GM23338 (cell line): Measurements from ENCODE around the gene RAB44.

ENCODE experiments used
- CTCF ChIP-seq, 2 experiments: fragments of 200-600 bp in 1 of 2; sonication (generic) in 1 of 2; conservative IDR thresholded peaks; 2 replicates each; pipeline versions ENCODE4 v1.5.1 to v1.6.1; 2016 to 2017; ENCODE audit warnings: antibody characterized with exemption in 2 of 2, low read depth in 2 of 2, mild to moderate bottlenecking in 2 of 2, moderate library complexity in 1 of 2
- EZH2 ChIP-seq: fragments of 200-600 bp; sonication (generic); IDR thresholded peaks from one replicate; pipeline ENCODE4 v1.8.0; 2017; ENCODE audit warnings: antibody characterized with exemption, mild to moderate bottlenecking, low read depth; ENCODE audit not compliant: unreplicated experiment
- STAT1 ChIP-seq: IDR thresholded peaks from one replicate; pipeline ENCODE4 v1.6.1; 2016; ENCODE audit warnings: antibody characterized with exemption; ENCODE audit not compliant: unreplicated experiment

DNA sequence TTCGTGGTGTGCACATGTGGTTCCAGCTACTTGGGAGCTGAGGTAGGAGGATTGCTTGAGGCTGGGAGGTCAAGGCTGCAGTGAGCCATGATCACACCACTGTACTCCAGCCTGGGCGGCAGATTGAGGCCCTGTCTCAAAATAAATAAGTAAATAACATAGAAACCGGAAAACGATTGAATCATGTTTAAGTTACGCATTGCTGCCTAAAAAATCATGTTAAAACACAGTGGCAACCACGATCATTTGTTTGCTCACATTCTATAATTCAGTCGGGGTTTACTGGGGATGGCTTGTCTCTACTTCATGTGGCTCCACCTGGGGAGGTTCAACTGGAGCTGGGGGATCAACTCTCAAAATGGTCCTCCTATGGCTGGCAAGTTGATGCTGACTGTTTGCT, 27.4 kb upstream of the RAB44 start:
- no peak for TF ChIP-seq CTCF (conservative IDR thresholded peaks at IDR 0.05; ENCODE audit: low read depth in 2 of 2)
- no peak for TF ChIP-seq STAT1
- no peak for TF ChIP-seq EZH2
